Stimulated activated naive B cell treated with anti-CD40 and anti-IgM and Interleukin-4, amounts not matched to agents 10 μg/mL and 1 μg/mL and 100 μg/mL, for 72 hours (primary cell): Measurements from ENCODE around the gene CDRT4.

ENCODE experiments used
- ATAC-seq, 2 donors: fragments of 150-1000 bp; cut with Tn5 transposase; replicated peaks; 2 replicates each; pipeline ENCODE4 v1.10.0; 2021; ENCODE audit warnings: moderate library complexity in 1 of 2
- DNase-seq: peaks from one replicate; pipeline ENCODE4 v3.0.0; 2021
- H3K27ac Mint-ChIP-seq: one replicate; pipeline ENCODE4 v1.8.0; 2022; ENCODE audit warnings: mild to moderate bottlenecking, mixed read lengths
- H3K27me3 Mint-ChIP-seq, 2 donors: one replicate each; pipeline ENCODE4 v1.8.0; 2022; ENCODE audit warnings: mixed read lengths in 2 of 2
- H3K36me3 Mint-ChIP-seq, 2 donors: one replicate each; pipeline ENCODE4 v1.8.0; 2022; ENCODE audit warnings: mixed read lengths in 2 of 2, mild to moderate bottlenecking in 1 of 2
- H3K4me1 Mint-ChIP-seq, 2 donors: one replicate each; pipeline ENCODE4 v1.8.0; 2022; ENCODE audit warnings: mixed read lengths in 2 of 2, mild to moderate bottlenecking in 1 of 2
- H3K4me3 Mint-ChIP-seq, 2 donors: one replicate each; pipeline ENCODE4 v1.8.0; 2022; ENCODE audit warnings: mild to moderate bottlenecking in 2 of 2, mixed read lengths in 2 of 2, moderate library complexity in 1 of 2
- H3K9me3 Mint-ChIP-seq, 2 donors: one replicate each; pipeline ENCODE4 v1.8.0; 2022; ENCODE audit warnings: mixed read lengths in 2 of 2, mild to moderate bottlenecking in 1 of 2

CDRT4 gene

DNA sequence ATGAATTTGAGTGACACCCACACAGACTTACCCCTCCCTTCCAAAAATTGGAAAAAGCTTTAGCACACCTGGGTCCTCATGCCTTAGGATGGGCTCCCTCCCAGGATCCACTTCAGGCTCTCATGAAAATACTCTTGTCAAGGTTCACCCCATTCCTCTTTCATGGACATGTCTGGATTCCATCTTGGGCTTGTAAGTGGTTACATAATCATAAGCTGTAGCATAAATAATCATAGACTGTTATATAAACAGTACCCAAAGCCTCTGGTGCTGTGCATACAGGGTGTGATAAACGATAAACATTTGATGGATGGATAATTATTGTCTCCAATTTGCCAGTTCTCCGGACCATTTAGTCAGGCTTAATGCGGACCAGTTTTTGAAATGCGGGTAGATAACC, 72.3 kb downstream of the CDRT4 start:
- no peak overlapping the region for H3K4me3 Mint-ChIP-seq
- H3K27me3 Mint-ChIP-seq: peaks cover 10 to 13% of the 10 kb centered on the region in 2 donors
- DNase-seq (no peak), ATAC-seq (no peak)
- H3K27ac Mint-ChIP-seq: no peak overlapping the region
- H3K36me3 Mint-ChIP-seq: no peaks in the 10 kb centered on the region
- no peaks in the 10 kb centered on the region for H3K4me1 Mint-ChIP-seq
- H3K9me3 Mint-ChIP-seq: peaks cover 0 to 3% of the 10 kb centered on the region in 2 donors

GRCh38 chr17:15393414-15393813, 74.0 kb downstream of the CDRT4 start:
- H3K4me1 Mint-ChIP-seq: no peaks in the 10 kb centered on the region
- H3K9me3 Mint-ChIP-seq: peaks cover 0 to 3% of the 10 kb centered on the region in 2 donors
- DNase-seq (no peak), ATAC-seq (no peak)
- H3K27me3 Mint-ChIP-seq: peaks cover 6 to 10% of the 10 kb centered on the region in 2 donors
- H3K36me3 Mint-ChIP-seq: no peaks in the 10 kb centered on the region
- H3K27ac Mint-ChIP-seq: no peak overlapping the region
- no peak overlapping the region for H3K4me3 Mint-ChIP-seq

GRCh38 chr17:15392326-15392741, 75.1 kb downstream of the CDRT4 start:
- no peak for ATAC-seq
- no peak overlapping the region for H3K27ac Mint-ChIP-seq
- H3K4me3 Mint-ChIP-seq: no peak overlapping the region
- no peaks in the 10 kb centered on the region for H3K4me1 Mint-ChIP-seq
- H3K9me3 Mint-ChIP-seq: peaks cover 0 to 3% of the 10 kb centered on the region in 2 donors
- peaks cover 6% of the 10 kb centered on the region in 2 donors for H3K27me3 Mint-ChIP-seq
- H3K36me3 Mint-ChIP-seq: no peaks in the 10 kb centered on the region
- no peak for DNase-seq

DNA sequence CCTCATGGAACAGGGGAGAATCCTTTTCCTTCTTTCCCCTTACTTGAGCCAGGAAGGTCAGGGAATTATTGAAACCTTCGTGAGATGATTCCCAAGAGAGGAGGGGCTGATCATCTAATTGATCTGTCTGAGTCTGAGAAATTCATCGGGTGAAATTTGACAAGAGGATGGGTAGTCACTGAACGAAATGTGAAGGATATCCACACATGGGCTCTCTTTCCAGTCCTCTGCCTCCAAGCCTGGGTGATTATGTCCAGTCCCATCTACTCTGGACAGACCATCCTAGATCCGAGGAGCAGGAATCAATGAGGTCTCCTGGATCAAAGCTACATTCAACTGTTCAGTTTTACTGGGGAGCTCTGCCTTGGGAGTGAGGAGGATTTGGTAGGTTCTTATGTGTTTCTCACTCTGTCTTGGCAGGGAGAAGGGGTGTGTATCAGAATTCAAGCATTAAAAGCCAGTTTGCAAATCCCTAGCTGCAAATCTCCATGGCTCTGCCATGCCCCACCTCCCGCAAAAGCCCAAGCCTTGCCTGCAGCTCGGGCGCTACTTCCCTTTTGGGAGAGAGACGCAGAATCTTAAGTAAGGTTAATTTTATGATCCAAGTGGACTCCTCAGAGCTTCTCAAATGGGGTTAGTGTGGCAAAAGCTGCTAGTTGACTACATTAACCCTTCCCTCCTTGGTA, 78.9 kb downstream of the CDRT4 start:
- ATAC-seq (no peak), DNase-seq (no peak)
- Mint-ChIP-seq H3K9me3 (peaks cover 0 to 2% of the 10 kb centered on the region in 2 donors), H3K4me1 (no peaks in the 10 kb centered on the region), H3K4me3 (no peak overlapping the region), H3K27ac (no peak overlapping the region), H3K36me3 (no peaks in the 10 kb centered on the region), H3K27me3 (peaks cover 1 to 6% of the 10 kb centered on the region in 2 donors)

- no peaks in the 10 kb centered on the region for H3K36me3 Mint-ChIP-seq
- no peak for DNase-seq
- peaks cover 0 to 4% of the 10 kb centered on the region in 2 donors for H3K27me3 Mint-ChIP-seq
- H3K4me3 Mint-ChIP-seq: no peak overlapping the region
- ATAC-seq: no peak
- H3K27ac Mint-ChIP-seq: no peak overlapping the region
- no peaks in the 10 kb centered on the region for H3K4me1 Mint-ChIP-seq
- peaks cover 0 to 2% of the 10 kb centered on the region in 2 donors for H3K9me3 Mint-ChIP-seq
These were observed 81.3 kb downstream of the CDRT4 start for GRCh38 chr17:15386083-15386482.
